SK-N-SH (cell line): Measurements from ENCODE around the gene SYNE3. TPM values are rescaled to one million over a fixed set of nuclear protein-coding genes. Genes with fewer than 3 reads are reported as not detected.

Experiments used
- CTCF ChIA-PET: fragments of 300-600, 350-600 bp; formaldehyde crosslinking; extraction: SDS; loops from one replicate; lab custom pipeline; 2021; lab: Yijun Ruan, JAX
- POLR2A ChIA-PET: fragments of 350-600 bp; sonication (Branson Sonifier 250); formaldehyde crosslinking; extraction: SDS; loops from one replicate; lab custom pipeline; 2020; ENCODE audit warnings: antibody characterized with exemption, inconsistent platforms; lab: Yijun Ruan, JAX
- DNase-seq: peaks from one replicate; pipeline ENCODE4 v3.0.0; 2012
- H2AFZ ChIP-seq: fragments of 200-600 bp; sonication (generic); 2 replicates; pipeline ENCODE4 v1.8.1; 2016; ENCODE audit warnings: antibody characterized with exemption, mild to moderate bottlenecking, low read depth
- H3F3A ChIP-seq: fragments of 200-600 bp; sonication (generic); replicated peaks from 2 replicates; pipeline ENCODE3; 2016; ENCODE audit warnings: antibody characterized with exemption, mild to moderate bottlenecking; ENCODE audit not compliant: insufficient read depth
- H3K27ac ChIP-seq, 2 experiments: fragments of 200-500 bp in 1 of 2; fragments of 200-600 bp in 1 of 2; sonication (Bioruptor generic) in 1 of 2; sonication (generic), shearing (Covaris generic) in 1 of 2; 2 replicates each; pipeline versions ENCODE4 v1.5.1 to v1.6.1; 2014 to 2016; ENCODE audit warnings: low read depth in 2 of 2, inconsistent platforms in 1 of 2, low read length in 1 of 2, mild to moderate bottlenecking in 1 of 2, mixed read lengths in 1 of 2
- H3K27me3 ChIP-seq: fragments of 200-600 bp; sonication (generic), shearing (Covaris generic); 2 replicates; pipeline ENCODE4 v1.6.1; 2016; ENCODE audit warnings: mixed run types; ENCODE audit not compliant: insufficient read depth
- H3K36me3 ChIP-seq, 2 experiments: fragments of 200-500 bp in 1 of 2; fragments of 200-600 bp in 1 of 2; sonication (Bioruptor generic) in 1 of 2; sonication (generic) in 1 of 2; replicated peaks in 1 of 2; 2 replicates each; pipeline versions ENCODE3 to v1.5.1; 2014 to 2016; ENCODE audit warnings: low read length in 1 of 2, mild to moderate bottlenecking in 1 of 2; ENCODE audit not compliant: insufficient read depth in 2 of 2, control insufficient read depth in 1 of 2
- H3K4me1 ChIP-seq, 2 experiments: fragments of 200-500 bp in 1 of 2; fragments of 200-600 bp in 1 of 2; sonication (Bioruptor generic) in 1 of 2; sonication (generic), shearing (Covaris generic) in 1 of 2; 2 replicates each; pipeline versions ENCODE4 v1.5.1 to v1.6.1; 2014 to 2016; ENCODE audit warnings: low read depth in 1 of 2, low read length in 1 of 2, mixed run types in 1 of 2; ENCODE audit not compliant: insufficient read depth in 2 of 2, control insufficient read depth in 1 of 2
- H3K4me2 ChIP-seq: fragments of 200-600 bp; sonication (generic), shearing (Covaris generic); 2 replicates; pipeline ENCODE4 v1.6.1; 2017; ENCODE audit warnings: mixed run types
- H3K4me3 ChIP-seq, 2 experiments: fragments of 200-500 bp in 1 of 2; fragments of 200-600 bp in 1 of 2; sonication (Bioruptor generic) in 1 of 2; sonication (generic), shearing (Covaris generic) in 1 of 2; 2 replicates each; pipeline versions ENCODE4 v1.5.1 to v1.8.1; 2014 to 2016; ENCODE audit warnings: low read depth in 2 of 2, inconsistent platforms in 1 of 2, low read length in 1 of 2, mild to moderate bottlenecking in 1 of 2, mixed read lengths in 1 of 2, moderate library complexity in 1 of 2
- H3K79me2 ChIP-seq: fragments of 200-600 bp; sonication (generic); 2 replicates; pipeline ENCODE4 v1.8.1; 2017; ENCODE audit warnings: mild to moderate bottlenecking; ENCODE audit not compliant: insufficient read depth
- H3K9ac ChIP-seq: fragments of 200-600 bp; sonication (generic); 2 replicates; pipeline ENCODE4 v1.6.1; 2017; ENCODE audit warnings: mixed run types
- H3K9me2 ChIP-seq: fragments of 200-600 bp; sonication (generic); 2 replicates; pipeline ENCODE4 v1.6.1; 2017; ENCODE audit warnings: mixed run types
- H3K9me3 ChIP-seq: fragments of 200-600 bp; sonication (generic); 2 replicates; pipeline ENCODE4 v1.6.1; 2017; ENCODE audit warnings: mixed run types, mild to moderate bottlenecking, moderate library complexity
- H4K20me1 ChIP-seq: fragments of 200-600 bp; sonication (generic); 2 replicates; pipeline ENCODE4 v1.6.1; 2017; ENCODE audit warnings: mild to moderate bottlenecking, mixed run types; ENCODE audit not compliant: insufficient read depth
- EZH2phosphoT487 ChIP-seq: fragments of 200-600 bp; sonication (generic); IDR thresholded peaks from 2 replicates; pipeline ENCODE4 v1.6.1; 2017; ENCODE audit warnings: low read depth, mixed run types, mild to moderate bottlenecking, antibody characterized with exemption, moderate library complexity, borderline replicate concordance
- GABPA ChIP-seq: IDR thresholded peaks from 2 replicates; pipeline ENCODE4 v1.4.0; 2012; ENCODE audit warnings: low read depth, mild to moderate bottlenecking
- JUND ChIP-seq: IDR thresholded peaks from 2 replicates; pipeline ENCODE4 v1.4.0; 2012
- MXI1 ChIP-seq: IDR thresholded peaks from 2 replicates; pipeline ENCODE4 v1.6.1; 2012; ENCODE audit warnings: mild to moderate bottlenecking, low read depth, low read length, improper control_type of control experiment
- NFIC ChIP-seq: IDR thresholded peaks from 2 replicates; pipeline ENCODE4 v1.4.0; 2012; ENCODE audit warnings: borderline replicate concordance
- RAD21 ChIP-seq: IDR thresholded peaks from 2 replicates; pipeline ENCODE4 v1.6.1; 2012; ENCODE audit warnings: mild to moderate bottlenecking, low read length
- RFX5 ChIP-seq: IDR thresholded peaks from 2 replicates; pipeline ENCODE4 v1.6.1; 2012; ENCODE audit warnings: mild to moderate bottlenecking, improper control_type of control experiment, low read length
- SIN3A ChIP-seq: IDR thresholded peaks from 2 replicates; pipeline ENCODE4 v1.6.1; 2012; ENCODE audit warnings: low read depth, mild to moderate bottlenecking, low read length, moderate library complexity, borderline replicate concordance
- SMC3 ChIP-seq: IDR thresholded peaks from 2 replicates; pipeline ENCODE4 v1.6.1; 2012; ENCODE audit warnings: low read depth, low read length, improper control_type of control experiment
- TCF12 ChIP-seq: IDR thresholded peaks from 2 replicates; pipeline ENCODE4 v1.4.0; 2012
- USF1 ChIP-seq: IDR thresholded peaks from 2 replicates; pipeline ENCODE4 v1.4.0; 2012; ENCODE audit warnings: low read depth, borderline replicate concordance
- YY1 ChIP-seq: IDR thresholded peaks from 2 replicates; pipeline ENCODE4 v1.4.0; 2012; ENCODE audit warnings: low read depth, mild to moderate bottlenecking
- WGBS: methylation state at CpG from one replicate; pipeline ENCODE4 v1.1.6; 2017; ENCODE audit warnings: low lambda C conversion rate; 5-methylcytosine and 5-hydroxymethylcytosine counted together
- polyA plus RNA-seq, 3 experiments: library from polyadenylated mRNA; depleted of rRNA; stranded (reverse); fragments of >200 nt; gene quantifications; 2 replicates each; pipeline ENCODE4 v1.2.3, GENCODE V29; 2012
- TF ChIP-seq, protein P1 (sequence below): IDR thresholded peaks from 2 replicates; pipeline ENCODE4; 2012
- TF ChIP-seq, protein P2 (sequence below): fragments of 200-600 bp; sonication (generic); IDR thresholded peaks from 2 replicates; pipeline ENCODE4 v1.6.1; 2017; ENCODE audit warnings: antibody characterized with exemption, mild to moderate bottlenecking, moderate library complexity

The SYNE3 gene
- polyA plus RNA-seq, 1 of the 3 experiments (the other 2 are of a cell fraction), result 2.0 TPM

GRCh38 chr14:95486875-95487668 is 29.4 kb downstream of the SYNE3 start:
- H3K9me2 ChIP-seq, result no peaks in the 10 kb centered on the region
- no peak overlapping the region for H2AFZ ChIP-seq
- H3K27ac ChIP-seq, result no peak overlapping the region
- no peaks in the 10 kb centered on the region for H3K27me3 ChIP-seq
- TF ChIP-seq RFX5 (no peak), TCF12 (no peak), GABPA (no peak), NFIC (no peak), RAD21 (no peak), MXI1 (no peak), JUND (no peak)
- TF ChIP-seq, protein P1, sequence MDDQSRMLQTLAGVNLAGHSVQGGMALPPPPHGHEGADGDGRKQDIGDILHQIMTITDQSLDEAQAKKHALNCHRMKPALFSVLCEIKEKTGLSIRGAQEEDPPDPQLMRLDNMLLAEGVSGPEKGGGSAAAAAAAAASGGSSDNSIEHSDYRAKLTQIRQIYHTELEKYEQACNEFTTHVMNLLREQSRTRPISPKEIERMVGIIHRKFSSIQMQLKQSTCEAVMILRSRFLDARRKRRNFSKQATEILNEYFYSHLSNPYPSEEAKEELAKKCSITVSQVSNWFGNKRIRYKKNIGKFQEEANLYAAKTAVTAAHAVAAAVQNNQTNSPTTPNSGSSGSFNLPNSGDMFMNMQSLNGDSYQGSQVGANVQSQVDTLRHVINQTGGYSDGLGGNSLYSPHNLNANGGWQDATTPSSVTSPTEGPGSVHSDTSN, result no peak
- TF ChIP-seq, protein P2, sequence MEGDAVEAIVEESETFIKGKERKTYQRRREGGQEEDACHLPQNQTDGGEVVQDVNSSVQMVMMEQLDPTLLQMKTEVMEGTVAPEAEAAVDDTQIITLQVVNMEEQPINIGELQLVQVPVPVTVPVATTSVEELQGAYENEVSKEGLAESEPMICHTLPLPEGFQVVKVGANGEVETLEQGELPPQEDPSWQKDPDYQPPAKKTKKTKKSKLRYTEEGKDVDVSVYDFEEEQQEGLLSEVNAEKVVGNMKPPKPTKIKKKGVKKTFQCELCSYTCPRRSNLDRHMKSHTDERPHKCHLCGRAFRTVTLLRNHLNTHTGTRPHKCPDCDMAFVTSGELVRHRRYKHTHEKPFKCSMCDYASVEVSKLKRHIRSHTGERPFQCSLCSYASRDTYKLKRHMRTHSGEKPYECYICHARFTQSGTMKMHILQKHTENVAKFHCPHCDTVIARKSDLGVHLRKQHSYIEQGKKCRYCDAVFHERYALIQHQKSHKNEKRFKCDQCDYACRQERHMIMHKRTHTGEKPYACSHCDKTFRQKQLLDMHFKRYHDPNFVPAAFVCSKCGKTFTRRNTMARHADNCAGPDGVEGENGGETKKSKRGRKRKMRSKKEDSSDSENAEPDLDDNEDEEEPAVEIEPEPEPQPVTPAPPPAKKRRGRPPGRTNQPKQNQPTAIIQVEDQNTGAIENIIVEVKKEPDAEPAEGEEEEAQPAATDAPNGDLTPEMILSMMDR, result no peak
- H4K20me1 ChIP-seq, result no peaks in the 10 kb centered on the region
- ChIA-PET CTCF (interaction anchor here (1.0 to 1.1 kb wide), 2 partner anchors 40 to 45 kb away, joined by 3 to 4 read pairs; no protein-coding TSS in a partner anchor), POLR2A (no interaction called here)
- DNase-seq, result no peak
- peaks cover 3% of the 10 kb centered on the region; the same call in 1 of the 2 replicates for H3K79me2 ChIP-seq
- H3K9me3 ChIP-seq, result no peaks in the 10 kb centered on the region
- no peak overlapping the region for H3K4me2 ChIP-seq
- peaks cover 8% of the 10 kb centered on the region for H3F3A ChIP-seq
- no peak overlapping the region for H3K9ac ChIP-seq
- H3K4me3 ChIP-seq, result no peak overlapping the region
- 90% methylated on average over 14 of the region's 15 CpGs for WGBS
- peaks cover 18 to 20% of the 10 kb centered on the region in 2 experiments; a peak in 2 of 4 replicates for H3K4me1 ChIP-seq
- H3K36me3 ChIP-seq, result no peaks in the 10 kb centered on the region

DNA sequence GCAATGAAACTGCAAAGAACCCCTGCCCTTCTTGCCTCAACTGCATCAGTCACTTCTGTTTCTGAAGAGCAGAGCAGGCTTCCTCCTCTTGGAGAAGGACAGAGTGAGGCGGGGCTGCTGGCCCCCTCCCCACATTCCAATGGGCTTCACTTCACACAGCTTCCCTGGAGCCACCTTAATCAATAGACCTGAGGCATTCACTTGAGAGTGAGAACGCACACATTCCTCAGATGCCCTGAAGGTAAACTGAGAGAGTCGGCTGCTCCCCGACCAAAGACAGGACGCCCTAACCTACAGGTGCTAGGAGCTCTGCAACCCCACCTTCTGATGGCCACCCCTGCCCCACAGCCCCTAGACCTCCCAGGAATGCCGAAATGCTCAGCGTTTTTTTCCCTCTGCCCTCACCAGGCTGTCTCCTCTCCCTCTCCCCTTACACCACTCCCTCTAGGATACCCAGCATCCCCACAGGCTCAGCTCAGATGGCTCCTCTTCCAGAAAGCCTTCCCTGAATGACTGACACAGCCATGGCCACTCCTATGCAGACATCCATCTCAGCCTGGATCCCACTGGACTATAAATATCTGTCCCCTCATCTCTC is 31.1 kb downstream of the SYNE3 start:
- H3K9me3 ChIP-seq, result no peaks in the 10 kb centered on the region
- H3F3A ChIP-seq, result peaks cover 8% of the 10 kb centered on the region
- H3K27me3 ChIP-seq, result no peaks in the 10 kb centered on the region
- no peak overlapping the region for H2AFZ ChIP-seq
- CTCF ChIA-PET, result interaction anchor here (0.8 to 1.5 kb wide), 2 partner anchors 17 to 42 kb away, joined by 3 read pairs; no protein-coding TSS in a partner anchor
- no peak overlapping the region for H3K4me3 ChIP-seq
- DNase-seq, result no peak
- H3K4me2 ChIP-seq, result no peak overlapping the region
- no peak overlapping the region for H3K27ac ChIP-seq
- H4K20me1 ChIP-seq, result no peaks in the 10 kb centered on the region
- no peak overlapping the region for H3K9ac ChIP-seq
- H3K36me3 ChIP-seq, result no peaks in the 10 kb centered on the region
- peaks cover 3% of the 10 kb centered on the region; the same call in 1 of the 2 replicates for H3K79me2 ChIP-seq
- TF ChIP-seq USF1, result no peak
- no peak for TF ChIP-seq EZH2phosphoT487
- no peak for TF ChIP-seq GABPA
- no peak for TF ChIP-seq SIN3A
- no peak for TF ChIP-seq SMC3
- no peak for TF ChIP-seq YY1
- TF ChIP-seq, all 33 proteins: peak for 0
- POLR2A ChIA-PET, result no interaction called here
- Histone ChIP-seq H3K4me1 (peaks cover 18 to 28% of the 10 kb centered on the region in 2 experiments; a peak in 2 of 4 replicates), H3K9me2 (no peaks in the 10 kb centered on the region)
- 89% methylated on average over 7 of the region's 7 CpGs for WGBS
